Endothelial cell of umbilical vein (primary cell): ENCODE measurements around the gene TEX26. TPM values are rescaled to one million over a fixed set of nuclear protein-coding genes. Genes with fewer than 3 reads are reported as not detected.

Experiments used
- BruUV-seq: library from RNA; stranded (reverse); fragments of 400-500 nt; replicated peaks from 2 replicates; lab custom pipeline; 2021; lab: Mats Ljungman, UMichigan
- CTCF ChIA-PET: fragments of 300-600, 350-600 bp; sonication (Branson Sonifier 250); formaldehyde crosslinking; loops from one replicate; lab custom pipeline; 2021; ENCODE audit warnings: antibody characterized with exemption, inconsistent platforms; lab: Charles Lee
- POLR2A ChIA-PET: fragments of 300-600, 350-600 bp; sonication (Branson Sonifier 250); formaldehyde crosslinking; loops from one replicate; lab custom pipeline; 2021; ENCODE audit warnings: antibody characterized with exemption, inconsistent platforms; lab: Charles Lee
- DNase-seq: peaks from one replicate; pipeline ENCODE4 v3.0.0-alpha.2; 2011; ENCODE audit warnings: low read depth, low spot score
- FAIRE-seq: peaks from 2 replicates; lab custom pipeline; 2011; peaks lifted over from hg19 to GRCh38; lab: Jason Lieb, UNC
- H2AFZ ChIP-seq: 2 replicates; pipeline ENCODE4 v1.6.0; 2012; ENCODE audit warnings: low read depth, low read length, control low read depth, inconsistent platforms
- H3K27ac ChIP-seq: 2 replicates; pipeline ENCODE4 v1.5.1; 2011; ENCODE audit warnings: low read depth, mild to moderate bottlenecking, control low read depth, low read length, moderate library complexity; ENCODE audit not compliant: insufficient read depth
- H3K27me3 ChIP-seq, 2 experiments: 2 replicates each; pipeline versions ENCODE4 v1.6.0 to v1.6.1; 2011; ENCODE audit warnings: low read length in 2 of 2, mixed read lengths in 1 of 2; ENCODE audit not compliant: control insufficient read depth in 2 of 2, insufficient read depth in 2 of 2
- H3K36me3 ChIP-seq, 2 experiments: 2 replicates in 1 of 2; 3 replicates in 1 of 2; pipeline ENCODE4 v1.5.1; 2011; ENCODE audit warnings: low read length in 2 of 2, mild to moderate bottlenecking in 1 of 2, moderate library complexity in 1 of 2; ENCODE audit not compliant: control insufficient read depth in 2 of 2, insufficient read depth in 2 of 2; ENCODE audit errors: extremely low read depth in 1 of 2
- H3K4me1 ChIP-seq: 3 replicates; pipeline ENCODE4 v1.5.1; 2011; ENCODE audit warnings: mild to moderate bottlenecking, low read length; ENCODE audit not compliant: control insufficient read depth, insufficient read depth; ENCODE audit errors: extremely low read depth
- H3K4me2 ChIP-seq: 2 replicates; pipeline ENCODE4 v1.6.1; 2011; ENCODE audit warnings: low read length, control low read depth, mixed read lengths; ENCODE audit not compliant: insufficient read depth
- H3K4me3 ChIP-seq, 3 experiments: fragments of 200-600 bp in 1 of 3; sonication (generic), shearing (Covaris generic) in 1 of 3; replicated peaks in 1 of 3; 2 replicates each; pipeline ENCODE4 v1.5.1; 2011 to 2016; ENCODE audit warnings: control low read depth in 3 of 3, low read length in 3 of 3, mild to moderate bottlenecking in 2 of 3, inconsistent platforms in 1 of 3, low read depth in 1 of 3, moderate library complexity in 1 of 3; ENCODE audit not compliant: insufficient read depth in 1 of 3
- H3K79me2 ChIP-seq: 2 replicates; pipeline ENCODE4 v1.6.0; 2012; ENCODE audit warnings: low read length, inconsistent platforms; ENCODE audit not compliant: control insufficient read depth, insufficient read depth
- H3K9ac ChIP-seq: replicated peaks from 2 replicates; pipeline ENCODE3; 2011; ENCODE audit warnings: low read length, control low read depth; ENCODE audit not compliant: insufficient read depth; ENCODE audit errors: extremely low read depth
- H3K9me1 ChIP-seq: replicated peaks from 3 replicates; pipeline ENCODE4 v1.6.0; 2011; ENCODE audit warnings: mild to moderate bottlenecking, low read length; ENCODE audit not compliant: control insufficient read depth, insufficient read depth; ENCODE audit errors: extremely low read depth
- H3K9me3 ChIP-seq: replicated peaks from 2 replicates; pipeline ENCODE4 v1.5.1; 2012; ENCODE audit warnings: low read length, inconsistent platforms; ENCODE audit not compliant: control insufficient read depth, insufficient read depth
- H4K20me1 ChIP-seq: replicated peaks from 2 replicates; pipeline ENCODE3; 2011; ENCODE audit warnings: mild to moderate bottlenecking, low read length; ENCODE audit not compliant: control insufficient read depth, insufficient read depth; ENCODE audit errors: extremely low read depth
- EZH2 ChIP-seq: IDR thresholded peaks from 2 replicates; pipeline ENCODE4 v1.6.1; 2012; ENCODE audit warnings: borderline replicate concordance, low read depth, mild to moderate bottlenecking, moderate library complexity, low read length, inconsistent platforms; ENCODE audit not compliant: severe bottlenecking
- FOS ChIP-seq: IDR thresholded peaks from 2 replicates; pipeline ENCODE4 v1.6.1; 2011; ENCODE audit warnings: mild to moderate bottlenecking, low read length, moderate library complexity, borderline replicate concordance; ENCODE audit not compliant: insufficient read depth
- JUN ChIP-seq: IDR thresholded peaks from 2 replicates; pipeline ENCODE4 v1.6.1; 2011; ENCODE audit warnings: borderline replicate concordance, low read depth; ENCODE audit not compliant: insufficient read length, insufficient read depth
- MAX ChIP-seq: IDR thresholded peaks from 2 replicates; pipeline ENCODE4 v1.6.1; 2011; ENCODE audit not compliant: insufficient read depth, insufficient read length
- MYC ChIP-seq: IDR thresholded peaks from one replicate; pipeline ENCODE4 v1.6.1; 2011; ENCODE audit warnings: mild to moderate bottlenecking, low read depth, low read length
- POLR2A ChIP-seq: IDR thresholded peaks from 2 replicates; pipeline ENCODE4 v1.6.1; 2012; ENCODE audit warnings: low read depth, mild to moderate bottlenecking, control low read depth, low read length
- POLR2AphosphoS5 ChIP-seq: IDR thresholded peaks from 2 replicates; pipeline ENCODE4 v1.6.1; 2012; ENCODE audit warnings: low read depth, mild to moderate bottlenecking, control low read depth, low read length, moderate library complexity; ENCODE audit not compliant: insufficient read depth
- dilution Hi-C: fragments of 300-500 bp; cut with MboI; formaldehyde crosslinking; loops from one replicate; pipeline ENCODE4 v1.15.0; 2019; ENCODE audit warnings: low sequenced_read_pairs; ENCODE audit not compliant: extremely low pct_ligation_motif_present
- intact Hi-C: fragments of 100-400 bp; cut with micrococcal nuclease; formaldehyde crosslinking; loops from one replicate; pipeline ENCODE4 v1.10.0; 2022
- polyA plus RNA-seq, 4 experiments: library from polyadenylated mRNA; depleted of rRNA in 3 of 4; stranded (reverse) in 3 of 4; unstranded in 1 of 4; fragments of >200 nt; gene quantifications; 2 replicates each; pipeline versions ENCODE4 v1.2.1 to v1.2.3, GENCODE V29; 2011 to 2012; ENCODE audit warnings: missing spikeins in 1 of 4
- total RNA-seq: library from RNA; stranded (reverse); gene quantifications from 2 replicates; pipeline ENCODE4 v1.2.3, GENCODE V29; 2021
- TF ChIP-seq, protein P1 (sequence below), 2 donors: IDR thresholded peaks; 1 replicate in 1 of 2; 2 replicates in 1 of 2; pipeline ENCODE4 v1.5.1; 2011; ENCODE audit warnings: low read length in 2 of 2, mild to moderate bottlenecking in 2 of 2, moderate library complexity in 2 of 2, control low read depth in 1 of 2, inconsistent platforms in 1 of 2, low read depth in 1 of 2; ENCODE audit not compliant: insufficient read depth in 1 of 2; ENCODE audit errors: extremely low read depth in 1 of 2

TEX26 gene
- total and polyA plus RNA-seq, 2 donors (not counting 3 experiments of a cell fraction or from before 2014, with no cell fraction given), result not detected

GRCh38 chr13:30965380-30965779, 32.9 kb downstream of the TEX26 start:
- ChIA-PET POLR2A (no interaction called here), CTCF (no interaction called here)
- H3K9me1 ChIP-seq, result no peaks in the 10 kb centered on the region
- FAIRE-seq, result no peak
- no TSS peak for BruUV-seq
- no peak overlapping the region for H3K4me3 ChIP-seq
- H3K9me3 ChIP-seq, result no peaks in the 10 kb centered on the region
- H3K79me2 ChIP-seq, result no peaks in the 10 kb centered on the region
- H3K4me1 ChIP-seq, result no peaks in the 10 kb centered on the region
- peaks cover 12 to 23% of the 10 kb centered on the region in 2 experiments for H3K27me3 ChIP-seq
- no peak for TF ChIP-seq POLR2A
- no peak for TF ChIP-seq MYC
- no peak for TF ChIP-seq POLR2AphosphoS5
- no peak for TF ChIP-seq EZH2
- TF ChIP-seq JUN, result no peak
- no peak for TF ChIP-seq MAX
- TF ChIP-seq, protein P1, sequence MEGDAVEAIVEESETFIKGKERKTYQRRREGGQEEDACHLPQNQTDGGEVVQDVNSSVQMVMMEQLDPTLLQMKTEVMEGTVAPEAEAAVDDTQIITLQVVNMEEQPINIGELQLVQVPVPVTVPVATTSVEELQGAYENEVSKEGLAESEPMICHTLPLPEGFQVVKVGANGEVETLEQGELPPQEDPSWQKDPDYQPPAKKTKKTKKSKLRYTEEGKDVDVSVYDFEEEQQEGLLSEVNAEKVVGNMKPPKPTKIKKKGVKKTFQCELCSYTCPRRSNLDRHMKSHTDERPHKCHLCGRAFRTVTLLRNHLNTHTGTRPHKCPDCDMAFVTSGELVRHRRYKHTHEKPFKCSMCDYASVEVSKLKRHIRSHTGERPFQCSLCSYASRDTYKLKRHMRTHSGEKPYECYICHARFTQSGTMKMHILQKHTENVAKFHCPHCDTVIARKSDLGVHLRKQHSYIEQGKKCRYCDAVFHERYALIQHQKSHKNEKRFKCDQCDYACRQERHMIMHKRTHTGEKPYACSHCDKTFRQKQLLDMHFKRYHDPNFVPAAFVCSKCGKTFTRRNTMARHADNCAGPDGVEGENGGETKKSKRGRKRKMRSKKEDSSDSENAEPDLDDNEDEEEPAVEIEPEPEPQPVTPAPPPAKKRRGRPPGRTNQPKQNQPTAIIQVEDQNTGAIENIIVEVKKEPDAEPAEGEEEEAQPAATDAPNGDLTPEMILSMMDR (IDR thresholded peaks at IDR 0.05; ENCODE audit: extremely low read depth in 1 of 2, insufficient read depth in 1 of 2, low read depth in 1 of 2, low read length in 2 of 2), result no peak
- TF ChIP-seq FOS, result no peak
- H3K9ac ChIP-seq, result no peak overlapping the region
- H3K27ac ChIP-seq, result no peak overlapping the region
- no peaks in the 10 kb centered on the region for H3K36me3 ChIP-seq
- no peak overlapping the region for H3K4me2 ChIP-seq
- H4K20me1 ChIP-seq, result no peaks in the 10 kb centered on the region
- intact Hi-C loops, result no loop called here
- no peak for DNase-seq
- H2AFZ ChIP-seq, result no peak overlapping the region
- dilution Hi-C loops, result no loop called here
